ENCODE data around the gene IER5L.
"Not testable (repeated sequence)": the region's sequence is repeated elsewhere in the genome, so short reads cannot be mapped to it uniquely, and the experiment has no call there.

IER5L gene

DNA sequence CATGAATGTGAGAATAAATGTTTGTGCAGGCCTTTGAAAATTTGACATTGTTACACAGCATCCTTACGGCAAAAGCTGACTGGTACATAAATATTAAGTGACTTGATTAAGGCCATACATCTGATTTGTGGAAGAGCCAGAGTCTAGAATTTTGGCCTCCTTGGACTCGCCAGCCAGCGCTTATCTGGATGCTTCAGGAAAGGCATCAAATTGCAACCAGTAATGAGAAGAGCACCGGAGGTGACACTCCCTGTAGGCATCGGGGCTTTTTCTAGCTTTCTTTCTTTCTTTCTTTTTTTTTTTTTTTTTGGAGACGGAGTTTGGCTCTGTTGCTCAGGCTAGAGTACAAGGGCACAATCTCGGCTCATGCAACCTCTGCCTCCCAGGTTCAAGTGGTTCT, 13.2 kb upstream of the IER5L start:
- H2AFZ ChIP-seq (ENCODE audit: low read depth, low read length, severe bottlenecking) = no peak overlapping the region
- H4K20me1 ChIP-seq (ENCODE audit: low read depth, low read length) = no peaks in the 10 kb centered on the region
- H3K4me3 ChIP-seq (ENCODE audit: insufficient read depth, low read length, poor library complexity, severe bottlenecking) = no peak overlapping the region
- H3K9ac ChIP-seq (ENCODE audit: low read length) = no peak overlapping the region
- no peak overlapping the region for H3K4me2 ChIP-seq (ENCODE audit: low read depth, low read length, poor library complexity, severe bottlenecking)
- H3K79me2 ChIP-seq (ENCODE audit: insufficient read depth, low read length) = no peaks in the 10 kb centered on the region
- H3K9me3 ChIP-seq (ENCODE audit: insufficient read depth, low read length) = no peaks in the 10 kb centered on the region
- H3K27me3 ChIP-seq (ENCODE audit: low read length) = no peaks in the 10 kb centered on the region
- H3K36me3 ChIP-seq (ENCODE audit: low read length) = no peaks in the 10 kb centered on the region
- H3K9me2 ChIP-seq (replicated peaks; ENCODE audit: insufficient read depth, low read length) = no peaks in the 10 kb centered on the region
- TF ChIP-seq, protein P1, sequence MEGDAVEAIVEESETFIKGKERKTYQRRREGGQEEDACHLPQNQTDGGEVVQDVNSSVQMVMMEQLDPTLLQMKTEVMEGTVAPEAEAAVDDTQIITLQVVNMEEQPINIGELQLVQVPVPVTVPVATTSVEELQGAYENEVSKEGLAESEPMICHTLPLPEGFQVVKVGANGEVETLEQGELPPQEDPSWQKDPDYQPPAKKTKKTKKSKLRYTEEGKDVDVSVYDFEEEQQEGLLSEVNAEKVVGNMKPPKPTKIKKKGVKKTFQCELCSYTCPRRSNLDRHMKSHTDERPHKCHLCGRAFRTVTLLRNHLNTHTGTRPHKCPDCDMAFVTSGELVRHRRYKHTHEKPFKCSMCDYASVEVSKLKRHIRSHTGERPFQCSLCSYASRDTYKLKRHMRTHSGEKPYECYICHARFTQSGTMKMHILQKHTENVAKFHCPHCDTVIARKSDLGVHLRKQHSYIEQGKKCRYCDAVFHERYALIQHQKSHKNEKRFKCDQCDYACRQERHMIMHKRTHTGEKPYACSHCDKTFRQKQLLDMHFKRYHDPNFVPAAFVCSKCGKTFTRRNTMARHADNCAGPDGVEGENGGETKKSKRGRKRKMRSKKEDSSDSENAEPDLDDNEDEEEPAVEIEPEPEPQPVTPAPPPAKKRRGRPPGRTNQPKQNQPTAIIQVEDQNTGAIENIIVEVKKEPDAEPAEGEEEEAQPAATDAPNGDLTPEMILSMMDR (IDR thresholded peaks at IDR 0.05; ENCODE audit: insufficient read depth, low read length, poor library complexity, severe bottlenecking) = no peak
- no peaks in the 10 kb centered on the region for H3F3A ChIP-seq (ENCODE audit: insufficient read depth)
- H3K27ac ChIP-seq (ENCODE audit: low read depth, low read length) = no peak overlapping the region

DNA sequence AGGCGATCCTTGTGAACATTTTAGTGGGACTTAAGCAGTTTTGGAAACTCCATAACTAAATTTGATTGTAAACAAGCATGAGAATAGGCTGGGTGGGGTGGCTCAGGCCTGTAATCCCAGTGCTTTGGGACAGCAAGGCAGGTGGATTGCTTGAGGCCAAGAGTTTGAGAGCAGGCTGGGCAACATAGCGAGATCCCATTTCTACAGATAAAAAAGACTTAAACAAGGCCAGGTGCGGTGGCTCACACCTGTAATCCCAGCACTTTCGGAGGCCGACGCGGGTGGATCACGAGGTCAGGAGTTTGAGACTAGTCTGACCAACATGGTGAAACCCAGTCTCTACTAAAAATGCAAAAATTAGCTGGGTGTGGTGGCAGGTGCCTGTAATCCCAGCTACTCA, 11.9 kb upstream of the IER5L start:
- H3K4me2 ChIP-seq (ENCODE audit: low read depth, low read length, poor library complexity, severe bottlenecking); H3K27me3 ChIP-seq (ENCODE audit: low read length); H3K9me3 ChIP-seq (ENCODE audit: insufficient read depth, low read length); H3F3A ChIP-seq (ENCODE audit: insufficient read depth); H3K4me3 ChIP-seq (ENCODE audit: insufficient read depth, low read length, poor library complexity, severe bottlenecking); H2AFZ ChIP-seq (ENCODE audit: low read depth, low read length, severe bottlenecking); H3K79me2 ChIP-seq (ENCODE audit: insufficient read depth, low read length); H3K9me2 ChIP-seq (replicated peaks; ENCODE audit: insufficient read depth, low read length); H3K9ac ChIP-seq (ENCODE audit: low read length); H3K27ac ChIP-seq (ENCODE audit: low read depth, low read length); H3K36me3 ChIP-seq (ENCODE audit: low read length); H4K20me1 ChIP-seq (ENCODE audit: low read depth, low read length): not testable (repeated sequence)

DNA sequence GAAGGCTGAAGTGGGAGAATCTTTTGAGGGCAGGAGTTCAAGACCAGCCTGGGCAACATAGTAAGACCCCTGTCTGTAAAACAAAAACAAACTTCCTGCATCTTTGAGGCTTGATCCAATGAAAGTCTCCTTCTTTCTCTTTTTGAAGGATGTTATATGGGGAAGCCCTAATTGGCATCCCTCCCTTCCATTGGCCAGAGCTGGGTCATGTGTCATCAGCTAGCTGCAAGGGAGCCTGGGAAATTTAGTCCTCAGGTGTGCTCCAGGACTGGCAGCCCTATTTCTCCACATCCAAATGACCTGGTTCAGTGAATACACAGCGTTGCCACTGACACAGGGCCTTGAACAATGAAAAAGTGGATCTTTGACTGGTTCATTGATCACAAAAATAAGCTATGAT, 9.0 kb upstream of the IER5L start:
- H3K9me2 ChIP-seq (replicated peaks; ENCODE audit: insufficient read depth, low read length) = no peaks in the 10 kb centered on the region
- no peaks in the 10 kb centered on the region for H3K9me3 ChIP-seq (ENCODE audit: insufficient read depth, low read length)
- H3F3A ChIP-seq (ENCODE audit: insufficient read depth) = no peaks in the 10 kb centered on the region
- no peaks in the 10 kb centered on the region for H3K27me3 ChIP-seq (ENCODE audit: low read length)
- no peak overlapping the region for H3K27ac ChIP-seq (ENCODE audit: low read depth, low read length)
- H3K36me3 ChIP-seq (ENCODE audit: low read length) = no peaks in the 10 kb centered on the region
- H4K20me1 ChIP-seq (ENCODE audit: low read depth, low read length) = no peaks in the 10 kb centered on the region
- no peaks in the 10 kb centered on the region for H3K79me2 ChIP-seq (ENCODE audit: insufficient read depth, low read length)
- H2AFZ ChIP-seq (ENCODE audit: low read depth, low read length, severe bottlenecking) = no peak overlapping the region
- TF ChIP-seq EZH2phosphoT487 (conservative IDR thresholded peaks at IDR 0.05; ENCODE audit: low read length) = no peak
- TF ChIP-seq, protein P1 (IDR thresholded peaks at IDR 0.05; ENCODE audit: insufficient read depth, low read length, poor library complexity, severe bottlenecking) = no peak
- no peak overlapping the region for H3K4me2 ChIP-seq (ENCODE audit: low read depth, low read length, poor library complexity, severe bottlenecking)
- H3K9ac ChIP-seq (ENCODE audit: low read length) = no peak overlapping the region
- no peak overlapping the region for H3K4me3 ChIP-seq (ENCODE audit: insufficient read depth, low read length, poor library complexity, severe bottlenecking)

DNA sequence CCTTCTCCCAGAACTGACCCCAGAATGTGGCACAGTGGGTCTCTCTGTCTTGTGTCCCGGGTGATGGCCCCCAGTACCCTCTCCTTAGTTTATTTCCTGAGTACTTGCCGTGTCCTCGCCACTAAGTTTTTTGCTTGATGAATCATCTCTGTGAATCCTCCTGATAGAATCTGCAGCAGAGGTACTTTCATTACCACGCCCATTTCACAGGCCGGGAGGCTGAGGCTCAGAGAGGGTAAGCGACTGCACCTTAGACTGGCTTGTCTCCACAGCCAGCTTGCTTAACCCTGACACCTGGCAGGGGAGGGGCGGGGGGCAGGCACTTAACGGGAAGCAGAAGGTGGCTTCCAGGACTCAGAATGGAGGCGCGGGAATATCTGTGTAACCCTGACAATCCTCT, 7.9 kb upstream of the IER5L start:
- Histone ChIP-seq H3K4me3 (ENCODE audit: insufficient read depth, low read length, poor library complexity, severe bottlenecking) (no peak overlapping the region), H3K4me2 (ENCODE audit: low read depth, low read length, poor library complexity, severe bottlenecking) (no peak overlapping the region), H2AFZ (ENCODE audit: low read depth, low read length, severe bottlenecking) (no peak overlapping the region), H3F3A (ENCODE audit: insufficient read depth) (no peaks in the 10 kb centered on the region), H3K36me3 (ENCODE audit: low read length) (no peaks in the 10 kb centered on the region), H3K27me3 (ENCODE audit: low read length) (no peaks in the 10 kb centered on the region), H3K9ac (ENCODE audit: low read length) (no peak overlapping the region), H3K79me2 (ENCODE audit: insufficient read depth, low read length) (no peaks in the 10 kb centered on the region), H4K20me1 (ENCODE audit: low read depth, low read length) (no peaks in the 10 kb centered on the region), H3K9me3 (ENCODE audit: insufficient read depth, low read length) (no peaks in the 10 kb centered on the region), H3K9me2 (replicated peaks; ENCODE audit: insufficient read depth, low read length) (no peaks in the 10 kb centered on the region), H3K27ac (ENCODE audit: low read depth, low read length) (no peak overlapping the region)
- TF ChIP-seq, protein P1 (IDR thresholded peaks at IDR 0.05; ENCODE audit: insufficient read depth, low read length, poor library complexity, severe bottlenecking) = no peak

All from SU-DHL-6 (cell line).